ENCODE measurements around the gene EPHB1. TPM values are rescaled to one million over a fixed set of nuclear protein-coding genes. Genes with fewer than 3 reads are reported as not detected.

EPHB1 gene
- total RNA-seq, 3 donors from 2014 or later, result 1.8 to 5.9 (median 3.4) TPM

GRCh38 chr3:134897391-134898141, 102.5 kb downstream of the EPHB1 start:
- Histone ChIP-seq H3K9me3 (no peaks in the 10 kb centered on the region), H3K4me1 (no peaks in the 10 kb centered on the region), H3K27me3 (no peaks in the 10 kb centered on the region), H3K27ac (no peak overlapping the region), H3K36me3 (no peaks in the 10 kb centered on the region), H3K4me3 (no peak overlapping the region)
- DNase-seq (ENCODE audit: low spot score in 2 of 2), result no peak
- TF ChIP-seq POLR2AphosphoS5 (IDR thresholded peaks at IDR 0.05), result no peak
- TF ChIP-seq CTCF (IDR thresholded peaks at IDR 0.05), result no peak
- intact Hi-C loops (cut with DNase I; ENCODE audit: low total_unique reads), result no loop called here

- Histone ChIP-seq H3K4me1 (no peaks in the 10 kb centered on the region), H3K27me3 (no peaks in the 10 kb centered on the region), H3K9me3 (no peaks in the 10 kb centered on the region), H3K36me3 (no peaks in the 10 kb centered on the region), H3K27ac (no peak overlapping the region), H3K4me3 (no peak overlapping the region)
- TF ChIP-seq CTCF (IDR thresholded peaks at IDR 0.05) (no peak), POLR2A (IDR thresholded peaks at IDR 0.05) (no peak), POLR2AphosphoS5 (IDR thresholded peaks at IDR 0.05) (no peak)
- no peak for DNase-seq (ENCODE audit: low spot score in 2 of 2)
- intact Hi-C loops (cut with DNase I; ENCODE audit: low total_unique reads), result no loop called here
Measured at GRCh38 chr3:134898181-134898754, 103.2 kb downstream of the EPHB1 start.

GRCh38 chr3:134899786-134900185, 104.7 kb downstream of the EPHB1 start:
- no peak for TF ChIP-seq POLR2AphosphoS5 (IDR thresholded peaks at IDR 0.05)
- TF ChIP-seq POLR2A (IDR thresholded peaks at IDR 0.05), result no peak
- TF ChIP-seq CTCF (IDR thresholded peaks at IDR 0.05), result no peak
- no peaks in the 10 kb centered on the region for H3K27me3 ChIP-seq
- H3K9me3 ChIP-seq, result no peaks in the 10 kb centered on the region
- no peak overlapping the region for H3K4me3 ChIP-seq
- H3K27ac ChIP-seq, result no peak overlapping the region
- DNase-seq (ENCODE audit: low spot score in 2 of 2), result no peak
- H3K4me1 ChIP-seq, result no peaks in the 10 kb centered on the region
- no peaks in the 10 kb centered on the region for H3K36me3 ChIP-seq
- intact Hi-C loops (cut with DNase I; ENCODE audit: low total_unique reads), result no loop called here

- Histone ChIP-seq H3K4me1 (no peaks in the 10 kb centered on the region), H3K27ac (no peak overlapping the region), H3K4me3 (no peak overlapping the region), H3K9me3 (no peaks in the 10 kb centered on the region), H3K27me3 (no peaks in the 10 kb centered on the region), H3K36me3 (no peaks in the 10 kb centered on the region)
- DNase-seq (ENCODE audit: low spot score in 2 of 2), result no peak
- TF ChIP-seq POLR2AphosphoS5 (IDR thresholded peaks at IDR 0.05), result no peak
- no peak for TF ChIP-seq POLR2A (IDR thresholded peaks at IDR 0.05)
- no peak for TF ChIP-seq CTCF (IDR thresholded peaks at IDR 0.05)
- intact Hi-C loops (cut with DNase I; ENCODE audit: low total_unique reads), result no loop called here
Measured at GRCh38 chr3:134900482-134900881, 105.4 kb downstream of the EPHB1 start.

GRCh38 chr3:134901461-134901860, 106.4 kb downstream of the EPHB1 start:
- TF ChIP-seq CTCF (IDR thresholded peaks at IDR 0.05), result no peak
- TF ChIP-seq POLR2A (IDR thresholded peaks at IDR 0.05), result no peak
- no peak for TF ChIP-seq POLR2AphosphoS5 (IDR thresholded peaks at IDR 0.05)
- Histone ChIP-seq H3K36me3 (no peaks in the 10 kb centered on the region), H3K9me3 (no peaks in the 10 kb centered on the region), H3K27me3 (no peaks in the 10 kb centered on the region), H3K4me1 (no peaks in the 10 kb centered on the region), H3K27ac (no peak overlapping the region), H3K4me3 (no peak overlapping the region)
- no peak for DNase-seq (ENCODE audit: low spot score in 2 of 2)
- intact Hi-C loops (cut with DNase I; ENCODE audit: low total_unique reads), result no loop called here
